CD4-positive, alpha-beta T cell treated with Interleukin-17A for 4 hours (primary cell): Measurements from ENCODE around the gene ALDH1L1.

Experiments
- DNase-seq: peaks from one replicate; pipeline ENCODE4 v3.0.0-alpha.2; 2020; ENCODE audit warnings: mixed read lengths

ALDH1L1 gene

DNA sequence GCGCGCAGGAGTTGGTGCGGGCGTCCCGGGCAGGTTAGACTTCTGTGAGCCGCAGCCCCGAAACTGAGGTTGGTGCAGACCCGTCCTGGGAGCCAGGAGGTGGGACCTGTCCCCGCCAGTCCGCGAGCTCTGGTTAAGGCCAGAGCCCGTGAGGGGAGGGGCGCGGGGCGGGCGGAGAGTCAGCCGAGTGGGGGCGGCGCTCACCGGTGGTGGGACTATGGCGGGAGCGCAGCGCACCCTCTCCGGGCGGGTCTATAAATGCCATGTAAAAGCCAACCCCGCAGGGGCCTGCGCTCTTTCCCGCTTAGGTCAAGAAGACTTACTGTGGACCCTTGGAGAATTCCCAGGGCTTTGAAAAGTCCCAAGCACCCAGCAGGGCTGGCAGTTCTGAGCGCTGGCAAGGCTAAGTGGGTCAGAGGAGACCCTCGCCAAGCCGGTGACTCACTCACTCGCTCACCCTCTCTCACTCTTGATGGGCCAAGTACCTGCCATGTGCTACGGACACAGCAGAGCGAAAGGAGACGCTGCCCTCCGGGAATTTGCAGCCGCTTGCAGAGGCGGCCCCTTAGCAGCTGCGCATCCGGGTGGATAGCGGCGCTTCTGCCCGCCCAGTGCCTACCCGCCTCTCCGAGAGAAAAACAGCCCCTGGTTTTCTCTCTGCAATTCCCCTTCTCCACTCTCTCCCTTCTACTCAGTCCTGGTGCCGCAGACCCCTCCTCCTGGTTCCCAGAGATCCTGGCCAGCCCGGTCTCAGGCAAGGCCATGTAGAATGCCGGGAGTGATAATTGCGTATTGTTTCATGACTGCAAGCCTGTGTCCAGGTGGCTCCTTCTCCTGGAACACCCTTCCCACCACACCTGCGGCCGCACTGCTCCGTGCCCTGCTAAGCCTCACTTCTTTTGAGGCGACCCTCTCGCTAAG, at the start of gene ALDH1L1:
ALDH1L1 (minus strand) TSS at position 110 of the 921 bp plus-strand sequence. CDS start 19,607 bp downstream, outside the sequence.
- DNase-seq = no peak

DNA sequence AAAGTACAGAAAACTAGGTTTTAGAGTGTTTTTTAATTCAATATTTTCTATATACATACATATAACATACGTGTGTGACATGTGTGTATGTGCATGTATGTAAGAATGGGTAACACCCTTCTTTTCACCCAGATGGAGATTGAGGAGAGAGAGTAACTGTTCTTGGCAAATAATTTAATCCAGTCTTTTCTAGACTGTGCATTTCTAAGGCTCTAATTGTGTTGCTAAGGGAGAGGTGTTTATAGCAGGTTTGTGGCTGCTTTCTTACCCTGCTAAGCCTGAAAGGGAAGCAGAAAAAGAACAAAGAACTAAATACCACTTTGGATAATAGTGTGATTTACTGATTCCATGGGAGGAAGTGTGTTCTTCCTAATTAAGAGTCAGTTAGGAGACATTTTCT, 46.0 kb upstream of the ALDH1L1 start:
- no peak for DNase-seq

DNA sequence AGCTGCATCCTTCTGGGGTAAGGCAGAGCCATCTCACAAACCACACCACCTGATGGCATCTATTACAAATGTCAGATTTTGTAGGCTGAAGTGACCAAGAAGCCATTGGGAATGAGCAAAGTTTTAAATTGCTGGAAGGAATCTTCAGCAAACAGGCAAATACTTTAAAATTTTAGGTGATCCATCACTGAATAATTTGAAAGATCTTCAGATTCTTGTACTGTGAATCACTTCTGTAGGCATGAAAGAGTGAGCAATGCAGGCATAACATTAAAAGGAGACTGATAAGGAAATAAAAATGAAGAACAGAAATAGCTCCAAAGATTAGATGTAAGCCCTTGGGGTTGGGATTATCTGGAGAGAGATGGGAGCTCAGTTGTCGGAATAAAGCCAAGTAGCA, 36.0 kb upstream of the ALDH1L1 start:
- DNase-seq = no peak

DNA sequence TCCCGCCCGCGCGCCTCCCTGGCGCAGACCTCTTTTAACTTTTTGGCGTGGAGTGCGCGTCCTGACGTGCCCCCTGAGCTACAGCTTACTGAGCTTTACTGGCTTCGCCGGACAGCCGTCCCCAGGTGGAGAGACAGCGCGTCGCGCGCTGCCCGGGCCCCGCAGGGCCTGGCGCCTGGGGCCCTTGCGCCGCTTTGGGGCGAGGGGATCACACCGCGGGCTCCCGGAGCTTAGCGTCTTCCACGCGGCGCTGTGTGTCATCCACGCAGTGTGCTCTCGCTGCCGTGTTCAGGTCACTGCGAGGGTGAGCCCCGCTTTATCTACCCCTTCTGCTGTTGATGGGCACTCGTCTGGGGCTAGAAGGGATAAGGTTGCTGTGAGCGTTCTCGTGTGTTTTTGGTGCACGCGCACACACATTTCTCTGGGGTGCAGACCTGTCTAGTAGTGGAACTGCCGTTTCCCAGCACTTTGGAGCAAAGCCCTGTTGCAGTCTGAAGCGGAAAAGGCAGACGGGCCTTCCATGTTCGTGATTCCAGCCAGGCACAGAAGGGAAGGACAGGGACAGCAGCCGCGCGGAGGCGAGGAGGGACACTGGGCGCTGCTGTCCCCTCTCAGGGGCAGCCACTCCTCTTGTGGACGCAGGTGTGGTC, 33.1 kb upstream of the ALDH1L1 start:
- DNase-seq = no peak

DNA sequence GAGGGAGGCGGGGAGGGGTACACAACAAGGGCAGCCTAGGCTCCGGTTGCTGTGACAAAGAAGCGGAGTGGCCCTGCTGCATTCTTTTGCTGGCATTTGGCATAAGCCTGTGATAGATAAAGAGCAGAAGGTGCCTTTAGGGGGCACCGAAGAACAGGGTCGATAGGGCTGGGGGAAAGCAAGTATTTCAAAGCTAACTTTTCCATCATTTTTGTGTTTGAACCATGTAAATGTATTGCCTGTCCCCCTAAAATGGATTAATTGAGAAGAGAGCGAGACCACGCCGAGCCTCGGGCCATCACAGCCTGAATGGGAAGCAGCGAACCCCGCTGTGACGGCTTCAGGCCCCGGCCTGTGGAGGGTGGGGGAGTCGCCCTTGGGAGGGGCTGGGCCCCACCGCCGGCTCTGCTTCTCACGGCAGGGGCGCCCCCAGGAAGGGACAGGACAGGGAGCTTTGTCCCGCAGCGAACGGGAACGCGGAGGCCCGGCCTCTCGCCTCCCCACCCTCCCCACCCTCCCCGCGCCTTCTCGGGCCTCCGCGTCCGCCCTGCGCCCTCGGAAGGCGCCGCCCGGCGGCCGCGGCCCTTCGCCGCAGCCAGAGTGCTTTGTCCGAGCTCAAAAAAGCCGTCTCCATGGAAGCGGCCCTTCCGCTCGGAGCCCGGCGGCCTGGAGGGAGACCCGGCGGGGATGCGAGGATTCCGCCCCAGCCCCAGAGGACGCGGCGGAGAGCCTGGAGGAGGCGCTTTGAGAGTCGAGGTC, 32.4 kb upstream of the ALDH1L1 start:
- no peak for DNase-seq

DNA sequence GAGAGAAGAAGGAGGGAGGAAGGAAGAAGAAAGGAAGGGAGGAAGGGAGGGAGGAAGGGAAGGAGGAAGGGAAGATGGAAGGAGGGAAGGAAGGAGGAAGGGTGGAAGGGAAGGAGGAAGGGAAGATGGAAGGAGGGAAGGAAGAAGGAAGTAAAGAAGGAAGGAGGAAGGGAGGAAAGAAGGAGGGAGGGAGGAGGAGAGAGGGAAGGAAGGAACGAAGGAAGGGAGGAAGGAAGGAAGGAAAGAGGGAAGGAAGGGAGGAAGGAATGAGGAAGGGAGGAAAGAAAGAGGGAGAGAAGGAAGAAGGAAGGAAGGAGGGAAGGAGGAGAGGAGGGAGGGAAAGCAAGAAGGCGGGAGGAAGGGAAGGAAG, 31.8 kb upstream of the ALDH1L1 start:
- no peak for DNase-seq

DNA sequence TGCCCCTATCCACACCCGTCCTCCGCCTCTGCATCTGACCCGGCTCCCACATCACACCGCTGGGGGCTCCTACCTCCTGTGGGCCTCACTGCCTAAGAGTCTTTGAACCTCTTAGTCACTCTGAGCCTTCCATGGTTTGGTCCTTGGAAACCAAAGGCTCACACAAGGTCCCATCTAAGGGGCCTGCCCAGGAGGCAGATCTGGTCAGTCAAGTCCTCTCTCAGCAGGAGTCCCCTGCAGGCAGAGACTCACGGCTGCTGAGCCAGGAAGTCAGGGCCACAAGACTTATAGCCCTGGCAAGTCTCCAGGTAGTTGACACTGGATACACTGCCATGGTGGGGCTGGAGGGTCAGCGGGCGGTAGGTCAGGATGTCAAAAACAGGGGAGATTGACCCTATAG, 31.2 kb upstream of the ALDH1L1 start:
- DNase-seq = no peak

DNA sequence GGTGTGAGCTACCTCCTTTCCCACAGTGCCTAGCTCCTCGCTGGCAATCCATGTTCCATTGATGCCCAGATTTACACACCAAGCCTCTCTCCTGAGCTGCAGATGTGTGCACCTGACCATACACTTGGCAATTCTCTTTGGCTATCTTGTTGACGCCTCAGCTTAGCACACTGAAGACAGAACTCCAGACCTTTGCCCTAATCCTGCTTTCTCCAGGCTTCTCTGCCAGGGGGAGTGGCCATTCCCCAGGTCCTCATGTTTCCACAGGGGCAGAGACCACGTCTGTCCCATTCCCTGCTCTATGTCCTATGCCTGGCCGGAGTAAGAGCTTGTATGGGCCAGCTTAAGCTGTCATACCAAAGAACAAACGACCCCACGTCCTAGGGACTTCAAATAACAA, 30.2 kb upstream of the ALDH1L1 start:
- DNase-seq = no peak

DNA sequence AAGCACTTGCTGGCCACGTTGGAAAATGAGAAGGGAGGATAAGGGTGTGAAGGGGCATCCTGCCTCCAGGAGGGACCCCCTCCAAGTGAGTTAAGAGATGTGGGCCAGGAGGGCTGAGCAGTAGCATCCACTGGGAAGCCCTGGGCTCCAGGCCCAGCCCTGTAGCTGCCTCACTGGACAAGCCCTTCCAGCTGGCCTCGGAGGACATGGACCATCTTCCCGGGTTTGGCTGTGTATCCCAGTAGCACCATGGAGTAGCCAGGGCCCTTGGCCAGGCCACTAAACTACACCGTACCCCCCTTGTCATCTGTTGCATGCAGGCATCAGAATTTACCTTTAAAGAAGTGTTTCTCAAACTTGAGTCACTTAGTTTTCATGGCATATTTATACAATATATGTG, 29.4 kb upstream of the ALDH1L1 start:
- no peak for DNase-seq

DNA sequence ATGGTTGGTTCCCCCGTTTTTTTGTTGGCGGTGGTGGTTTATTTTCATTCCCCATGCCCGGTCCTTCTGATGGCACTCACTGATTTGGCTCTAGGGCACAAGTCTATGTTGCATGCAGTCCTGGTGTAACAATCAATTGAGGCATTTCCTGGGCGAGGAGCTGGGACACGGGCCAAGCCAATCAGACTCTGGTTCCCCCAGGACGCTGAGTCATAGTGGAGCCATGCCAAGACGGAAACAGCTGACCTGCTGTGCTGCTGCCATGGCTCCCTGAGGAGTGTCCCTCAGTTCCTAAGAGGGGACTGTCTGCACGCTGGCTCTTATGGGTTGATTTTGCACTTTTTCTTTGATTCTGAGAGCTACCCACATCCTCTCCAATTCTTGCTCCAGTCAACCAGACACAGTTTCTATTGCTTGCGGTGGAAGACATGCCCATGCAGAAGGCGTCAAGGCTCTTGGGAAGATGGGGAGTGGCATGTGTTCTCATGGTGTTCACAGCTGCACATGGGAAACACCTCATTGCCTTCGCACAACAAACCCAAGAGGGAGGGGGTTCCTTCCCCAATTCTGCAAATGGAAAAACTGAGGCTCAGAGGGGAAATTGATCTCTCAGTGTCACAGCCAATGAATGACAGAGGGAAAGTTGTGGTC, 28.3 kb upstream of the ALDH1L1 start:
- no peak for DNase-seq

DNA sequence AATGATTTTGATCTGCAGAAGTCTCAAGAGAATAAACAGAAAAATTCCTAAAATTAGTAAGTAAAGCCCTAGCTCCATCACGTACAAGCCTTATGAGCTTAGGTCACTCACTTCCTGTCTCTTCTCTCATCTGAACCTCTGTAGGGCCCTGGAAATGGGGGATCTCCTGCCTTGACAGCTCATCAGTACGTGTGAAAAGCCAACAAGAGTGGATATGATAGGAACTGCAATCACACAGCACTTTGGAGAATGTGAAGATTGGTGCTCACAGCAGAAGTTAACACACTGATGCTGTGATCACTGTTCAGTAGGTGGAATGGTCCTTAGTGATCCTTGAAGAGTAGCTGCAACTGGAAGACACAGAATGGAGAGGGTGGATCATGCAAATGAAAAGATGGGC, 27.8 kb upstream of the ALDH1L1 start:
- no peak for DNase-seq

DNA sequence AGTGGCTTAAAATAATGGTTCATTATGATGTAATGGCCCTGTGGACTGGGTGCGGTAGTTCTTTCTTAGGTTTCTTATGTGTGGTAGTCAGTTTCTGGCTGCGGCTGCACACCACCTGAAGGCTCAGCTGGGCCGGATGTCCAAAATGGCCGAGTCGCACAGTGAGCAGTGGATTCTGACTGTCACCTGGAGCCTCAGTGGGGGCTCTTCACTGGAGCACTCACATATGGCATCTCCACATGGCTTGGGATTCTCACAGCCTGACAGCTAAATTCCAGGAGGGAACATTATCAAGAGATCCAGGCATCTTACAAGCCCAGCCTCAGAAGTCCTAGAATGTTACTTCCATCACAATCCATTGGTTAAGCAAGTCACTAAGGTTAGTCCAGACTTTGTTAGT, 26.8 kb upstream of the ALDH1L1 start:
- no peak for DNase-seq

DNA sequence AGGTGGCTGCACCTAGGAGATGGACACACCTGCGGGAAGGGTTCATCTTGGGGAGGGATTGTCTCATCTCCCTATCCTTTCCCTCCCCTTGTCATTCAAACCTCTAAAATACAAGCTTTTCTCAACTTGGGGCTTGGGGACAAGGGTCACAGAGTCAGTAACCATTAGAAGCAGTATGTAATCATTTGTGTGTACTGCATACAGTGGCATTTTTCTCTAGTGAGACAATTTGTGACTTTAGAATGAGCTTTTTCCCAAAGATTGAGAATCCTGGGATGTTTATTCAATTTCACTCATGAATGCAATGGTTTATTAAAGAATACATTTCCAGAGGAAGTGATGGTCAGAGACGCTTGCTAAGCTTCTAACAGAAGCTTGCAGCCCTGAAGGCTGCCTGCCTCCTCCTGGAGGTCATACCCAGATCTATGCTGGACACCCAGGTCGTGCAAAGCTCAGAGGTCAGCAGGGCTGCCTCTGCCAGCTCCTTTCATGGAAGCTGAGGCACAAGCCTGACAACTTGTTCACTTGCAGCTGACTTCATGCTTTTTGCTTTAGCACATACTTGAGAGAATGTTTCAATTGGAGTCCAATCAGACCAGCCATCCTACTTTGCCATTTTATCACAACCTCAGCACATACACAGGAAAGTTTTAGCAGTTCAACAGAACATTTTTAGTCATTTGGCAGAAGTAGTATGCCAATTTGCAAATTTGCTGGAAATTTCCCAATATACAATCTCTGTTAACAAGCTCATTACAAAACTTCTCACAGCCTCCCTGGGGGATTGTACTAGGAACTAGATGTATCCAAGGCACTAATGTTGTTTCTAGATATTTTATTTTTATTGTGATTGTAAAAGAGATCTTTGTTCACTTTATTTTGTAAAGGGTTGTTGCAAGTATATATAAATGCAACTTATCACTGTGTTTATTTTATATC, 25.6 kb upstream of the ALDH1L1 start:
- DNase-seq = no peak

DNA sequence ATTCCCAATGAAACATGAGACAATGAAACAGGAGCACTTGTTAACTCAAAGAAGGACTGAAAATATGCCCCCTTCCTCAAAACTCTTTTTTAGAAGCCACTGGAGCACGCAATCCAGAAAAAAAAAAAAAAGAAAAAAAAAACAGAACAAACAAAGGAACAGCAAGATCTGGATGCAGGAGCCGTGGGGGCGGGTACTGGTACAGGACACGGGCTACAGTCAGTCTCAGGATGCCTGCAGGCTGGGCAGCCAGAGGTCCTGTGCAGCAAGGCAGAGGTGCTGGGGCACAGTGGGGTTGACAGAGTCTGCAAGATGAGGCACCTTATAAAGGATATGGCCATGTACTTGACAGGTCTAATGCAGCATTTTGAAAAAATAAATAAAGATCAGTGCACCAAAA, 22.3 kb upstream of the ALDH1L1 start:
- DNase-seq = no peak

DNA sequence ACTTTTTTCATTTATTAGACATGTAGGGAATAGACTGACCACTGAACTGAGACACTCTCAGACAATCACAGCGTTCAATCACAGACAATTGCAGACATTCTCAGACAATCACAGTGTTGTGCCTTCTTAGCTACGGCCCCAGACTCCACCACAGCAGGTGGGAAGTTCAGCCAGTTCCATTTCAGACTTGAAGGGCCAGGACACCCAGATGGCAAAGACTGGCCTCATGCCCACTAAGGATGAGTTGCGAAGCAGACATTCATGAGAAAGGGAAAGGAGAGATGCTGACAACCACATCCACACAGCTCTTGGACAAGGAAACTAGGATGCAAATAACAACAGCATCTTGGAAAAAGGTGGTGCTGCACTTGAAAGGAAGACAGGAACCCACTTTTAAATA, 21.9 kb upstream of the ALDH1L1 start:
- no peak for DNase-seq

DNA sequence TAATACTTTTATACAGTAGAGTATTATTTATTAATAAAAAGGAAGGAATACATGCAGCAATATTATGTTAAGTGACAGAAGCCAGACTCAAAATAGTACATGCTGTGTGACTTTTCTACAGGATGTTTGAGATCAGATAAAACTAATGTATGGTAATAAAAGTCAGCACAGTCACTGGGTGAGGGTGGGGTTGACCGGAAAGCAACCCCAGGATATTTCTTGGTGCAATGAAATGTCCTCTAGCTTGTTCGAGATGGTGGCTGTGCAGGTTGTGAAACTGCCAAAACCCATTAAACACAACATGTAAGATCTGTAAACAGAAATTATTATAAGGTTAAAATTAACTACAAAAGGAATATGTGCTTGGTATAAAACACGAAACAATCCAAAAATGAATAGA, 20.8 kb upstream of the ALDH1L1 start:
- no peak for DNase-seq

DNA sequence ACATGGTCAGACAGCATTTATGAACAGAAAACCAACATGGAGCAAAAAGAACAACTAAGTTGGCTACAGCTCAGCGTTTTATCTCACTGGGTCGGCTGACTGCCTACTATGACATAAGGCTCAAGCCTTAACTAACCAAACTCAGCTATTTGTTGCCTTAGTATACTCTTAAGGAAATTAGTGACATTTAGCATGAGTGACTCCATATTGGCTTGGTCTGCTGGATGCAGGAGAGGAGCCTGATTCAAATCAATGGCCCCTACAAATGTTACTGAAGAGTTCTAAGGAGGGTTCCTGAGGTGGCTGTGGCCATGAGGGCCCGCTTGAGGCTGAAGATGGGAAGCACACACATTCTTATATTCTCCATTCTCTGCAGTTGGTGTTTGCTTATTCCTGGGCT, 20.1 kb upstream of the ALDH1L1 start:
- no peak for DNase-seq

DNA sequence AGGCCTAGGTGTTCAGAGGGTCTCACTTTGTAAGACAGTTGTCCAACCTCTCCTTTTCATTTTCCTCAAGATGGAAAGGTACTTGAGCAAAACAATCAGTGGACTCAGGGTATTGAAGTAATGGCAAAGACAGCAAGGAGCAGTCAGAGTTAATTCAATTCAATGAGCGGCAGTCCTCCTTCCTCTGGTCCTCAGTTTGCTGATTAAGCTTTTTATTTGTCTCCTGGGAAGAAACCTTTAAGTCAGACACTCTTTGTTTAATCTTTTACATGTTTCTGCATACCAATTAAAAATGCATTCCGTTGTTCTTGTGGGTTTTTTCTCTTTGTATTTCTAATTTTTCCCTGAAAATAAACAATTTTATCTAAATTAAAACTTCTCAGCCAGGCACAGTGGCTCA, 18.9 kb upstream of the ALDH1L1 start:
- DNase-seq = no peak

DNA sequence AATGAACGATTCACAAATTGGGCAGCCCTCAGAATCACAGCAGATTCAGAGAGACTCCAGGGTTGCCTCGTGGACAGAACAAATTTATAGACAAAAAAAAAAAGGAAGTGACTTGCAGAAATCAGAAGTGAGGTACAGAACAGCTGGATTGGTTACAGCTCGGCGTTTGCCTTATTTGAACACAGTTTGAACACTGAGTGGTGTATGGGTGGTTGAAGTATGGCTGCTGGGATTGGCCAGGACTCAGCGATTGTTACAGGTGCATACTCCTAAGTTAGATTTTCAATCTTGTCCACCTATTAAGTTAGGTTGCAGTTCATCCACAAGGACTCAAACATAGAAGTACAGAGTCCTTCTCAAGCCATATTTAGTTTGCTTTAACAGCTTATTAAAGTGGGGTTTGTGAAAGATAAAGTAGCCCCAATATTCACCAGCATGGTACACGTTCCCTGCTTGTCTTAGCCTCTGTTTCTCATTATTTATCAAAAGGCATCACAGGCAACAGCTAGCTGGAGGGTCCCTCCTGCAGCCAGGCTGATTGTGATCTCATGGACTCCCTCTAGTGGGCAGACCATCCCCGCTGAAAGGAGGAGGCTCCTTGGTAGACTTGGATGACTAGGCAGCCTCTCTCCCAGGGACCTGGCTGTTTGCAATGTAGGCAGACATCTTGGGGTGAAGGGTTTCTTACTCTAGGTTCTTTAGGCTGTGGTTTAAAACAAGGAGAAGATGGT, 17.6 kb upstream of the ALDH1L1 start:
- DNase-seq = peak; percentile 33

DNA sequence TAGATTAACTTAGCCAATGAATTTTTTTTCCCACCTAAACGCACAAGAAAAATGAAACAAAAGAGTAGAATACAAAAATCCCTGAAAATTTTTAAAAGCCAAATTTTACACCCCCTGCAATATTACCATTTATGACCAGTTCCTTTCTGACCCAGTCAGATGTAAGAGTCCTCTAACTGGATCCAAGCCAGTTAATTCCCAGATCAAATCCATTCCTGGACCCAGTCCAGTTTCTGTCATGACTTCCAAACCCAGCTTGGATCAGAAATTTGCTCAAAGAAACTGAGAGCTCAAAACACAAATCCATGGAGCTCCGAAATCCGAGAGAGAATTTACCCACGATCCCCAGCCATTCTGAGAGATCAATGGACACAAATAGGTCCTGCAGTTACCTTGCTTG, 17.0 kb upstream of the ALDH1L1 start:
- DNase-seq = no peak

DNA sequence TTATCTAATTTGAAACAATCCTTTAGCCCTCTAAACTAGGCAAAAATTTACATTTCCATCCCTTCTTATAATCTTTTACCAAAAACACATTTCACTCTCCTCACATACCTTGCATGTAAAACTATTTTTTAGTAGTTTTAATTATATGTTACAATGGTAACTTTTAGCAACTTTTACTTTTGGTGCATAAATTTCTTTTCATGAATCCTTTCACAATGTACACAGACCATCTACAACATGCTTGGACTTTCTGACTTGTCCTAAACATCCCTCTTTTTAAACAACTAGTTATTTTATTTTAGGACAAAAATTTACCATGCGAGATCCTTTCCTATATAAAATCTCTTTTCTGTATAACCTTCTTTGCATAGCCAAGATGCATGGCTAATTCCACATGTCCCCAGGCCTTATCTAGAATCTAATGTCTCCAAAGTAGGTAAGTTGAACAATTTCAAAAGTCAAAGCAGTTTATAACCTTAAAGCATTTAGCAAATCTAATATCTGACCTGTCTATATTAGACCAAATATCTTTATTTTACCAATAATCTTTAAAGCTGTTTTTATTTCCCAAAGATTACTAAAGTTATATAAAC, 14.4 kb upstream of the ALDH1L1 start:
- no peak for DNase-seq
